ENCODE measurements around the gene HTRA3.
A peak's percentile ranks its signal among the peaks of the same experiment; 100 is the strongest.

The HTRA3 gene

GRCh38 chr4:8234715-8235114, 34.8 kb upstream of the HTRA3 start:
- no peak for DNase-seq (ENCODE audit: low spot score)

GRCh38 chr4:8235224-8235623, 34.3 kb upstream of the HTRA3 start:
- DNase-seq (ENCODE audit: low spot score), result no peak

DNA sequence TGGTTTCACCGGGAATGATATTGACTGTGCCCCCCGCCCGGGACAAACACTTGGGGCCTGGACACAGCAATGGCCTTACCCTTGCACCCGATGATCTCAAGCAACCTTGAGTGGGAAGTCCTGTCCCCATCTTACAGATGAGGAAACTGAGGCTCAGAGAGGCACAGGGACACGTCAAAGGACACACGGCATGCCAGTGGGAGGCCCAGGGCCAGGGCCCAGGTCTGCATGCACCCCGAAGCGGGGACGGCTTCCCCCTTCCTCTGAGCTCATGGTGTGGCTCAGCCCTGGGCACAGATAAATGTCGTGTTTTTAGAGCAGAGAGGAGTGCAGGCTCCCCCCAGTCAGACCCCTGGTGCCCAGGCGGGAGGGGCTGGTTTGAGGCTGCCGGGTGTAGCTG, 33.9 kb upstream of the HTRA3 start:
- no peak for DNase-seq (ENCODE audit: low spot score)

GRCh38 chr4:8236106-8236919, 33.2 kb upstream of the HTRA3 start:
- DNase-seq (ENCODE audit: low spot score), result no peak

DNA sequence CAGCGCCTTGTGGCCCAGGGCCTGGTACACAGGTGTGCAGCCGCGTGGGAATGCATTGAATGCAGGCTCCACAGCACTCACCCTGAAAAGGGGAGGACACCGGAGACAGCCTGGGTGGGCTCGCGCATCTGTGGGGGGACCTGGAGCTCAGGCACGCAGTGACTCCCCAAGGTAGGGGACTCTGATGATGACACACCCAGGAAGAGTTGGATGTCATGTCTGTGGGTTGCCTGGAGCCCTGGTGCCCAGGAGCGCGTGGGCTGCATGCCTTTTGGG, 32.7 kb upstream of the HTRA3 start:
- no peak for DNase-seq (ENCODE audit: low spot score)

DNA sequence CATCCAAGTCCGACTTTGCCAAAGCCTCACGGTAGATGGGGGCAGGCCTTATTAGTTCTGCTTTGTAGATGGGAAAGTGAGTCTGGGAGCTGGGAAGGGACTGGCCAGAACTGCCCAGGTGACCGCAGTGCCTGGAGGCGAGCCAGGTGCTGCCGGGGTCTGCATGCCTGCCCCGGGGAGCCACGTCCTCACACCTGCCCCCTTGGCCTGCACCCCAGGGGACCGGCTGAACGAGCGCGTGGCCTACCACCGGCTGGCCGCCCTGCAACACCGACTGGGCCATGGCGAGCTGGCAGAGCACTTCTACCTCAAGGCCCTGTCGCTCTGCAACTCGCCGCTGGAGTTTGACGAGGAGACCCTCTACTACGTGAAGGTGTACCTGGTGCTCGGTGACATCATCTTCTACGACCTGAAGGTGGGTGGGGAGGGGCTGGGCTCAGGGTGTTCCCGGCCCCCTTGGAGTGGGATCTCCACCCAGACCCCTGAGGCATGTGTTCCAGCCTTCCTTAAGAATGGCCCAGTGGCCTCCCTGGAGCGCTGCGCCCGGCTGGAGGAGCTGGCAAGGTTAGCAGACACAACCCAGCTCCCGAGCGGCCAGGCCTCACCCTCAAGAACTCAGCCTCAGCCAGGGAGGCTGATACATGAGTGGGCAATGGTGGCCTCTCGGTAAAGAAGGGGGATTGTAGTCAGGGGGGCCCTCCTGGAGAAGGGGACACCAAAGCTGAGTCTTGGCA, 32.1 kb upstream of the HTRA3 start:
- no peak for DNase-seq (ENCODE audit: low spot score)

GRCh38 chr4:8238036-8238511, 31.5 kb upstream of the HTRA3 start:
- no peak for DNase-seq (ENCODE audit: low spot score)

DNA sequence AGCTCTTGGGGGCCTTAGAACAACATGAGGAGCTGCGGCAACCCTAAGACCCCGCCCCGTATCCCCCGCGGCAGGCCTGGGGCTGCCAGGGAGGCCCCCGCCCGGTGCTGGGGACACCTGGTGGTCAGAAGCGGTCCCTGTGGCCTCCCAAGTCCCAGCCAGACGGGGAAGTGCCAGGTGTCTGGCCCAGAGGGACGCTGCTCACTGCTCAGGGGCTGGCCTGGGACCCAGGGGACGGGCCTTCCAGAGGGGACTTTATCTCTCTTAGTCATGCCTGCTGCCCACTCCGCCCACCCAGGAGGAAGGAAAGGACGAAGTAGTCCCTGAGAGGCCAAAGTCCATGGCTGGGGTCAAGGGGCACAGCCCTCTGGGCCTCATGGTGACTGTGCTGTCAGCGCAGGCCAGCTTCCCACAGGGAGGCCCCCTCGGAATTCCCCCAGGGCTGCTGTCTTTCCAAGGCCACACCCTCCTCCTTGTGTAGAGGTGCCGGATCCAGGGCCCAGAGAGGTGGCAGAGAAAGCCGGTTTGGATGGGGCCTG, 31.0 kb upstream of the HTRA3 start:
- no peak for DNase-seq (ENCODE audit: low spot score)

GRCh38 chr4:8239226-8239625, 30.3 kb upstream of the HTRA3 start:
- no peak for DNase-seq (ENCODE audit: low spot score)

- no peak for DNase-seq (ENCODE audit: low spot score)
These were observed 29.9 kb upstream of the HTRA3 start for GRCh38 chr4:8239661-8240060.

GRCh38 chr4:8240211-8241041, 29.1 kb upstream of the HTRA3 start:
- DNase-seq (ENCODE audit: low spot score), result no peak

GRCh38 chr4:8241211-8241779, 28.3 kb upstream of the HTRA3 start:
- no peak for DNase-seq (ENCODE audit: low spot score)

GRCh38 chr4:8241895-8242696, 27.5 kb upstream of the HTRA3 start:
- peak; percentile 96 for DNase-seq (ENCODE audit: low spot score)

DNA sequence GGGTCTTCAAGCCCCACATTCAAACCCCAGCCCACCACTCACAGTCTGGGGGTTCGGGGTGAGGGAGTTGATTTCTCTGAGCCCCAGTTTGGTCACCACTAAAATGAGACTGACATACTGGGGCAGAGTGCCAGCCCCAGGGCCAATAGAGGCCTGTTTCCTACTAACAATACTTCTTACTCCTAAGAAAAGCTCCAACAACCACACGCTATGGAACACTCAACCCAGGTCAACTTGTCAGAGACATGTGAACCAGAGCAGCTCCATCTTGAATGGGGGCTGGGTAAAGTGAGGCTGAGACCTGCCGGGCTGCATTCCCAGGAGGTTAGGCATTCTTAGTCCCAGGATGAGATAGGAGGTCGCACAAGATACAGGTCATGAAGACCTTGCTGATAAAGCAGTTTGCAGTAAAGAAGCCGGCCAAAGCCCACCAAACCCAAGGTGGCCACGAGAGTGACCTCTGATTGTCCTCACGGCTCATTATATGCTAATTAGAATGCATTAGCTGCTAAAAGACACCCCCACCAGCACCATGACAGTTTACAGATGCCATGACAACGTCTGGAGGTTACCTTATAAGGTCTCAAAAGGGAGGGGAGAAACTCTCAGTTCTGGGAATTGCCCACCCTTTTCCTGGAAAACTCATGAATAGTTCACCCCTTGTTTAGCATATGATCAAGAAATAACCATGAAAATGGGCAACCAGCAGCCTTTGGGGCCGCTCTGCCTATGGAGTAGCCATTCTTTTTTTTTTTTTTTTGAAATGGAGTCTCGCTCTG, 26.6 kb upstream of the HTRA3 start:
- no peak for DNase-seq (ENCODE audit: low spot score)

GRCh38 chr4:8244001-8244757, 25.4 kb upstream of the HTRA3 start:
- no peak for DNase-seq (ENCODE audit: low spot score)

DNA sequence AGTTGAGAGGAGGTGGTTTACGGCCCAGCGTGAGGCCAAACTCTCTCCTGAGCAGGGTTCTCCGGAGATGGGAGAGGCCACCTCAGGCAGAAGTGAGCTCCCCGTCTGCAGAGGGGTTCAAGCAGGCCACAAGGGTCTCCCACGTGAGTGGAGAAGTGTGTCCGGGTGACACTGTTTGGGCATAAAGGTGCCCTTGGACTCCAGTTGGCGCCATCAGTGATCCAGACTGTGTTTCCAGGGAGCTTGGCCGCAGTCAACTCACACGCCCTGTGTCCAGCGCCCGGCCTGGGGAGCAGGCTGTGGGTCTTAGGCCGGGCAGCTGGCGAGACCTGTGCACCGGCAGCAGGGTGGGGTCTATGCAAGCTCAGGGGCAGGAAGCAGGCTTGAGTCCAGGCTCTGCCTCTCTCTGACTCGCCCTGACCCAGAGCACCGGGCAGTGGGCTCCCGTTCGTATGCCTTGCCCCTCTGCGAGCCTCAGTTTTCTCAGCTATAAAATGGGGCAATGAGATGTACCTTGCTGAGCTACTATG, 24.6 kb upstream of the HTRA3 start:
- no peak for DNase-seq (ENCODE audit: low spot score)

DNA sequence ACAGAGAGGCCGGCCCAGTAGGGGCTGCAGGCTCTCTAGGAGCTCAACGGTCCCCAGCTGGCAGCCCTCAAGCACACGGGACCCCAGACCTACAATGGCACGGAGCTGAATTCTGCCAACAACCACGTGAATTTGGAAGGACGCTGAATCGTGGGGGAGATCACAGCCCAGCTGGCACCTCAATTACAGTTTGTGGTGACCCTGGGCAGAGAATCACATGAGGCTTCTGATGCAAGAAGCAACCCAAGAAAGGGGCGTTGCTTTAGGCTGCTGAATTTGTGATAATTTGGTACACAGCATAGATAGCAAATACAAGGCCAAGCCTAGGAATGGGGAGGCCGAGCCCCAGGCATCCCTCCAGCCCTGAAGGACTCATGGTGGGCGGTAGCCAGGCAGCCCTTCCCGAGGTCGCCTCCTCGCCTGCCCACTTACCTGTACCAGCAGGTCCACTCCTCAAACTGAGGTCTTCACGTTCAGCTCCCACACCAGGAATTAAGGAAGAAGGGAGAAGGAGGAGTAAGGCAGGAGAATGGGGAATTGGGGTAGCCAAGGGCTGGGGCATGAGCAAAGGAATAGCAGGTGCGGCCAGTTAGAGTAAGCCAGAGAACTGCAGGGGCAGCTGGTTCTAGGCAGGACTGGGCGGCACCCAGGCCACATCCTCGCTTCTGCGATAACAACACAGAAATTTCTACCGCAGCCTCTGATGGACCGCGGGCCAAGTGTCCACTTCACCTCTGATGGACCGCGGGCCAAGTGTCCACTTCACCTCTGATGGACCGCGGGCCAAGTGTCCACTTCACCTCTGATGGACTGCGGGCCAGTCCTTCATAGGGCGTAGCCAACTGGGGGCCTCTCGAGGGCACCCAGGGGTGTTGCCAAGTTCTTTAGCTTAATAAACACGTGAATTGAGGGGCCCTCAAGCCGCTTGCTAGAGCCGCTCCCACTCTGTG, 23.4 kb upstream of the HTRA3 start:
- no peak for DNase-seq (ENCODE audit: low spot score)

Measured in AG08395 (cell line).